Measurements from ENCODE around the gene LPP. TPM values are rescaled to one million over a fixed set of nuclear protein-coding genes. Genes with fewer than 3 reads are reported as not detected.

The LPP gene
- total RNA-seq, 4 donors from 2014 or later: 207 to 592 (median 406) TPM

- TF ChIP-seq POLR2AphosphoS5 (IDR thresholded peaks at IDR 0.05) (no peak), EP300 (IDR thresholded peaks at IDR 0.05; ENCODE audit: low read depth) (no peak), POLR2A (IDR thresholded peaks at IDR 0.05) (no peak)
- TF ChIP-seq, protein P1, sequence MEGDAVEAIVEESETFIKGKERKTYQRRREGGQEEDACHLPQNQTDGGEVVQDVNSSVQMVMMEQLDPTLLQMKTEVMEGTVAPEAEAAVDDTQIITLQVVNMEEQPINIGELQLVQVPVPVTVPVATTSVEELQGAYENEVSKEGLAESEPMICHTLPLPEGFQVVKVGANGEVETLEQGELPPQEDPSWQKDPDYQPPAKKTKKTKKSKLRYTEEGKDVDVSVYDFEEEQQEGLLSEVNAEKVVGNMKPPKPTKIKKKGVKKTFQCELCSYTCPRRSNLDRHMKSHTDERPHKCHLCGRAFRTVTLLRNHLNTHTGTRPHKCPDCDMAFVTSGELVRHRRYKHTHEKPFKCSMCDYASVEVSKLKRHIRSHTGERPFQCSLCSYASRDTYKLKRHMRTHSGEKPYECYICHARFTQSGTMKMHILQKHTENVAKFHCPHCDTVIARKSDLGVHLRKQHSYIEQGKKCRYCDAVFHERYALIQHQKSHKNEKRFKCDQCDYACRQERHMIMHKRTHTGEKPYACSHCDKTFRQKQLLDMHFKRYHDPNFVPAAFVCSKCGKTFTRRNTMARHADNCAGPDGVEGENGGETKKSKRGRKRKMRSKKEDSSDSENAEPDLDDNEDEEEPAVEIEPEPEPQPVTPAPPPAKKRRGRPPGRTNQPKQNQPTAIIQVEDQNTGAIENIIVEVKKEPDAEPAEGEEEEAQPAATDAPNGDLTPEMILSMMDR (IDR thresholded peaks at IDR 0.05): no peak
- no peak overlapping the region for H3K27ac ChIP-seq
These were observed 533.4 kb downstream of the LPP start for GRCh38 chr3:188687389-188687788.

DNA sequence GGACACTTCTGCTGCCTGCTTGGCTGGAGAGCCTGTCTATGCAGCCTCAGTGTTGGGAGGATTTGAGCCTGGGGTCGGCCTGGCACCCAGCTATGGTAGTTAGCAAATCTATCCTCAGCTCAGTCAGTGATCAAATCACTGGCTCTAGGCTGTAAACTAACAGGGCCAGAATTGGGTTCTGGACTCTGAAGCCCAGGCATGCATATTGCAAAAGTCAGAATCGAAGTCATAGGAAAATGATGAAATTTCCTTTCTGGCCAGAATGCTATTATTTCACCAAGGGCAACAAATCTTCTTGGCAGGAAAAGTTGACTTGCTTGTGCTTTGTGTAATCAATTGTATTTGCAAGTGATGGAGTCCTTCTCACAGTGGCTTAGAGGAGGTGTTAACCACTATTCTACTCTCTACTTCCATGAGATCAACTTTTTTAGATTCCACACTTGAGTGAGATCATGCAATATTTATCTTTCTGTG is 535.2 kb downstream of the LPP start:
- no peaks in the 10 kb centered on the region for H3K27me3 ChIP-seq
- intact Hi-C loops (cut with DNase I; ENCODE audit: low total_unique reads) (no loop called here), in situ Hi-C loops (cut with MboI; ENCODE audit: low pct_ligation_motif_present in 1 of 4, low pct_unique_long_range_greater_than_20kb in 1 of 4, low sequenced_read_pairs in 3 of 4) (no loop called here)
- H3K4me1 ChIP-seq: peaks cover 0 to 22% (median 14%) of the 10 kb centered on the region in 4 donors
- peak overlapping the region in 3 of 4 donors; percentile 1 to 40 (median 33) for H3K27ac ChIP-seq
- no peak for DNase-seq
- TF ChIP-seq POLR2A (IDR thresholded peaks at IDR 0.05) (no peak), POLR2AphosphoS5 (IDR thresholded peaks at IDR 0.05) (peak in 1 of 3 donors; percentile 69), EP300 (IDR thresholded peaks at IDR 0.05; ENCODE audit: low read depth) (no peak)
- TF ChIP-seq, protein P1 (IDR thresholded peaks at IDR 0.05): no peak
- no peaks in the 10 kb centered on the region for H3K36me3 ChIP-seq
- 50 to 61% methylated on average over 1 to 2 of the region's 2 CpGs for WGBS, 2 donors (ENCODE audit: low coverage in 1 of 2)
- H3K4me3 ChIP-seq: no peak overlapping the region
- no peaks in the 10 kb centered on the region for H3K9me3 ChIP-seq

More at GRCh38 chr3:188687389-188687788, 533.4 kb downstream of the LPP start:
- H3K4me1 ChIP-seq: peaks cover 0 to 34% (median 14%) of the 10 kb centered on the region in 4 donors
- H3K27me3 ChIP-seq: no peaks in the 10 kb centered on the region
- in situ Hi-C loops (cut with MboI; ENCODE audit: low pct_ligation_motif_present in 1 of 4, low pct_unique_long_range_greater_than_20kb in 1 of 4, low sequenced_read_pairs in 3 of 4): no loop called here
- no peak for DNase-seq
- intact Hi-C loops (cut with DNase I; ENCODE audit: low total_unique reads): loop anchor here (1.0 kb wide), 1 partner anchor 32 kb away; no protein-coding TSS in a partner anchor
- 61 to 86% methylated on average over 2 to 3 of the region's 3 CpGs for WGBS, 2 donors (ENCODE audit: low coverage in 1 of 2)
- H3K36me3 ChIP-seq: no peaks in the 10 kb centered on the region
- H3K4me3 ChIP-seq: no peak overlapping the region
- no peaks in the 10 kb centered on the region for H3K9me3 ChIP-seq

GRCh38 chr3:188690064-188690463 is 536.1 kb downstream of the LPP start:
- no peaks in the 10 kb centered on the region for H3K27me3 ChIP-seq
- no peak overlapping the region for H3K4me3 ChIP-seq
- peak overlapping the region in 1 of 4 donors; percentile 1 for H3K27ac ChIP-seq
- no peak for DNase-seq
- H3K36me3 ChIP-seq: no peaks in the 10 kb centered on the region
- intact Hi-C loops (cut with DNase I; ENCODE audit: low total_unique reads): no loop called here
- in situ Hi-C loops (cut with MboI; ENCODE audit: low pct_ligation_motif_present in 1 of 4, low pct_unique_long_range_greater_than_20kb in 1 of 4, low sequenced_read_pairs in 3 of 4): no loop called here
- WGBS, 2 donors (ENCODE audit: low coverage in 1 of 2): 82 to 83% methylated on average over 5 of the region's 5 CpGs
- H3K4me1 ChIP-seq: peaks cover 0 to 22% (median 14%) of the 10 kb centered on the region in 4 donors
- TF ChIP-seq, protein P1 (IDR thresholded peaks at IDR 0.05): no peak
- TF ChIP-seq POLR2AphosphoS5 (IDR thresholded peaks at IDR 0.05) (no peak), EP300 (IDR thresholded peaks at IDR 0.05; ENCODE audit: low read depth) (no peak), POLR2A (IDR thresholded peaks at IDR 0.05) (no peak)
- H3K9me3 ChIP-seq: no peaks in the 10 kb centered on the region

GRCh38 chr3:188691004-188691403 is 537.0 kb downstream of the LPP start:
- no peak overlapping the region for H3K27ac ChIP-seq
- H3K36me3 ChIP-seq: no peaks in the 10 kb centered on the region
- TF ChIP-seq, protein P1 (IDR thresholded peaks at IDR 0.05): no peak
- TF ChIP-seq EP300 (IDR thresholded peaks at IDR 0.05; ENCODE audit: low read depth) (no peak), POLR2A (IDR thresholded peaks at IDR 0.05) (no peak), POLR2AphosphoS5 (IDR thresholded peaks at IDR 0.05) (no peak)
- no peaks in the 10 kb centered on the region for H3K27me3 ChIP-seq
- no peak for DNase-seq
- intact Hi-C loops (cut with DNase I; ENCODE audit: low total_unique reads) (no loop called here), in situ Hi-C loops (cut with MboI; ENCODE audit: low pct_ligation_motif_present in 1 of 4, low pct_unique_long_range_greater_than_20kb in 1 of 4, low sequenced_read_pairs in 3 of 4) (no loop called here)
- no peaks in the 10 kb centered on the region for H3K9me3 ChIP-seq
- H3K4me3 ChIP-seq: no peak overlapping the region
- 30 to 49% methylated on average over 1 of the region's 1 CpG for WGBS, 2 donors (ENCODE audit: low coverage in 1 of 2)
- H3K4me1 ChIP-seq: peaks cover 0 to 22% (median 14%) of the 10 kb centered on the region in 4 donors
